HepG2 (cell line): ENCODE results near the gene PALM. TPM values are rescaled to one million over a fixed set of nuclear protein-coding genes. Genes with fewer than 3 reads are reported as not detected.

Source experiments
- AGO2 ChIP-seq: fragments of 200-400 bp; formaldehyde crosslinking; optimal IDR thresholded peaks from 2 replicates; pipeline ENCODE3; 2017; ENCODE audit warnings: mild to moderate bottlenecking, low read depth, low read length, moderate library complexity
- ATF5 ChIP-seq: sonication (generic); formaldehyde crosslinking; IDR thresholded peaks from 2 replicates; pipeline ENCODE4 v1.4.0; 2020; ENCODE audit warnings: mild to moderate bottlenecking, low read depth, missing genetic modification reagents
- ATF7-NPFF ChIP-seq: sonication (generic); formaldehyde crosslinking; IDR thresholded peaks from 2 replicates; pipeline ENCODE4 v1.8.1; 2023; ENCODE audit warnings: mild to moderate bottlenecking, low read depth, missing genetic modification reagents, moderate library complexity
- DPF2 ChIP-seq: sonication (generic); formaldehyde crosslinking; IDR thresholded peaks from 2 replicates; pipeline ENCODE4 v1.4.0; 2020; ENCODE audit warnings: mild to moderate bottlenecking, low read depth, missing genetic modification reagents, borderline replicate concordance
- ELF1 ChIP-seq: sonication (generic); formaldehyde crosslinking; IDR thresholded peaks from 2 replicates; pipeline ENCODE4 v1.4.0; 2020; ENCODE audit warnings: missing genetic modification reagents
- FOSL1 ChIP-seq: sonication (generic); formaldehyde crosslinking; IDR thresholded peaks from 2 replicates; pipeline ENCODE4 v1.9.0; 2021; ENCODE audit warnings: missing genetic modification reagents, borderline replicate concordance
- HCFC1 ChIP-seq: fragments of 150-350 bp; IDR thresholded peaks from 2 replicates; pipeline ENCODE4 v1.6.1; 2014; ENCODE audit warnings: low read depth, low read length
- HINFP ChIP-seq: sonication (generic); formaldehyde crosslinking; IDR thresholded peaks from 2 replicates; pipeline ENCODE4 v1.4.0; 2020; ENCODE audit warnings: low read depth, mild to moderate bottlenecking, missing genetic modification reagents
- JUNB ChIP-seq: sonication (generic); formaldehyde crosslinking; IDR thresholded peaks from 2 replicates; pipeline ENCODE4 v1.8.0; 2022; ENCODE audit warnings: missing genetic modification reagents, mild to moderate bottlenecking, borderline replicate concordance
- KDM5B ChIP-seq: sonication (generic); formaldehyde crosslinking; IDR thresholded peaks from 2 replicates; pipeline ENCODE4 v1.4.0; 2020; ENCODE audit warnings: missing genetic modification reagents, mild to moderate bottlenecking, borderline replicate concordance
- RAD51 ChIP-seq: fragments of 450-650 bp; IDR thresholded peaks from 2 replicates; pipeline ENCODE4 v1.6.1; 2016; ENCODE audit warnings: borderline replicate concordance
- RFXANK ChIP-seq: IDR thresholded peaks from 2 replicates; pipeline ENCODE4 v1.6.1; 2016
- USF2 ChIP-seq, 2 experiments: sonication (generic) in 1 of 2; formaldehyde crosslinking in 1 of 2; IDR thresholded peaks; 2 replicates each; pipeline versions ENCODE4 v1.5.1 to v1.6.1; 2011 to 2020; ENCODE audit warnings: borderline replicate concordance in 1 of 2, low read depth in 1 of 2, low read length in 1 of 2, mild to moderate bottlenecking in 1 of 2, missing genetic modification reagents in 1 of 2, moderate library complexity in 1 of 2
- ZBTB44 ChIP-seq: sonication (generic); formaldehyde crosslinking; IDR thresholded peaks from 2 replicates; pipeline ENCODE4 v1.4.0; 2020; ENCODE audit warnings: missing genetic modification reagents
- ZNF121 ChIP-seq: sonication (generic); formaldehyde crosslinking; IDR thresholded peaks from 2 replicates; pipeline ENCODE4 v1.5.0; 2020; ENCODE audit warnings: mild to moderate bottlenecking, missing genetic modification reagents
- ZNF510 ChIP-seq: sonication (generic); formaldehyde crosslinking; IDR thresholded peaks from 2 replicates; pipeline ENCODE4 v1.4.0; 2020; ENCODE audit warnings: low read depth, mild to moderate bottlenecking, missing genetic modification reagents
- ZNF543 ChIP-seq: sonication (generic); formaldehyde crosslinking; IDR thresholded peaks from 2 replicates; pipeline ENCODE4 v1.4.0; 2020; ENCODE audit warnings: mild to moderate bottlenecking, missing genetic modification reagents
- ZNF605 ChIP-seq: sonication (generic); formaldehyde crosslinking; IDR thresholded peaks from 2 replicates; pipeline ENCODE4 v1.8.0; 2022; ENCODE audit warnings: mild to moderate bottlenecking, missing genetic modification reagents
- ZNF672 ChIP-seq: sonication (generic); formaldehyde crosslinking; IDR thresholded peaks from 2 replicates; pipeline ENCODE4 v1.8.1; 2022; ENCODE audit warnings: missing genetic modification reagents
- ZSCAN20 ChIP-seq: sonication (generic); formaldehyde crosslinking; IDR thresholded peaks from 2 replicates; pipeline ENCODE4 v1.4.0; 2020; ENCODE audit warnings: missing genetic modification reagents, mild to moderate bottlenecking, borderline replicate concordance
- ZSCAN31 ChIP-seq: sonication (generic); formaldehyde crosslinking; IDR thresholded peaks from 2 replicates; pipeline ENCODE4 v1.5.0; 2020; ENCODE audit warnings: low read depth, mild to moderate bottlenecking, missing genetic modification reagents
- polyA plus RNA-seq, 8 experiments: library from polyadenylated mRNA; depleted of rRNA in 3 of 8; stranded (reverse) in 7 of 8; unstranded in 1 of 8; fragments of >200 nt; fragmentation: Illumina TruSeq in 4 of 8; extraction: Trizol in 4 of 8; gene quantifications; 2 replicates each; pipeline versions ENCODE4 v1.2.1 to v1.2.3, GENCODE V29; 2011 to 2016; ENCODE audit warnings: low read depth in 4 of 8, missing spikeins in 1 of 8, mixed read lengths in 1 of 8; ENCODE audit not compliant: insufficient read depth in 1 of 8
- total RNA-seq, 5 experiments: library from RNA; depleted of rRNA; stranded (reverse); fragments of >200 nt; fragmentation: Illumina TruSeq; extraction: Trizol; gene quantifications; 2 replicates each; pipeline ENCODE4 v1.2.3, GENCODE V29; 2016; ENCODE audit warnings: low read depth in 1 of 5

Gene PALM
- total and polyA plus RNA-seq, 2 of the 13 experiments (the other 11 are each of a cell fraction or from before 2014, with no cell fraction given): 4.0 to 9.7 TPM

GRCh38 chr19:660793-661426 is 47.8 kb upstream of the PALM start (continued):
- TF ChIP-seq ATF5 (CRISPR knock-in tag): no peak
- TF ChIP-seq ZBTB44 (CRISPR knock-in tag): peak; percentile 18; the same call in 1 of the 2 replicates
- peak; percentile 76 for TF ChIP-seq ELF1 (CRISPR knock-in tag)
- peak; percentile 67 for TF ChIP-seq AGO2
- TF ChIP-seq ZSCAN31 (CRISPR knock-in tag): peak; percentile 82; the same call in 1 of the 2 replicates
- TF ChIP-seq ZNF543 (CRISPR knock-in tag): peak; percentile 67; the same call in 1 of the 2 replicates
- TF ChIP-seq JUNB (CRISPR knock-in tag): no peak
- TF ChIP-seq RFXANK (CRISPR knock-in tag): 0 out of 2 replicates have a peak, but pooled peaks have one; percentile 27
- peak; percentile 80 for TF ChIP-seq KDM5B (CRISPR knock-in tag)
- TF ChIP-seq ATF7-NPFF (CRISPR knock-in tag): no peak
- TF ChIP-seq FOSL1 (CRISPR knock-in tag): no peak
- TF ChIP-seq HCFC1: no peak; the same call in 1 of the 2 replicates
- TF ChIP-seq ZNF605 (CRISPR knock-in tag): peak; percentile 94
- TF ChIP-seq RAD51: no peak
- no peak; the same call in 1 of the 2 replicates for TF ChIP-seq HINFP (CRISPR knock-in tag)
- TF ChIP-seq USF2 (IDR thresholded peaks at IDR 0.05; ENCODE audit: low read depth, low read length): no peak
- no peak for TF ChIP-seq USF2 (CRISPR knock-in tag; IDR thresholded peaks at IDR 0.05; ENCODE audit: borderline replicate concordance)
- no peak for TF ChIP-seq ZSCAN20 (CRISPR knock-in tag)
- TF ChIP-seq DPF2: peak; percentile 56; the same call in 1 of the 2 replicates
- 0 out of 2 replicates have a peak, but pooled peaks have one; percentile 14 for TF ChIP-seq ZNF121
- 0 out of 2 replicates have a peak, but pooled peaks have one; percentile 72 for TF ChIP-seq ZNF672
- TF ChIP-seq ZNF510 (CRISPR knock-in tag): peak; percentile 17; the same call in 1 of the 2 replicates
